GM18520 (cell line): ENCODE measurements around the gene KCTD20.

Experiments used
- ATAC-seq: cut with Tn5 transposase; IDR thresholded peaks from one replicate; pipeline ENCODE4 v1.9.1; 2021; ENCODE audit not compliant: unreplicated experiment

Gene KCTD20

GRCh38 chr6:36525346-36525745, 82.5 kb downstream of the KCTD20 start:
- ATAC-seq, result no peak

DNA sequence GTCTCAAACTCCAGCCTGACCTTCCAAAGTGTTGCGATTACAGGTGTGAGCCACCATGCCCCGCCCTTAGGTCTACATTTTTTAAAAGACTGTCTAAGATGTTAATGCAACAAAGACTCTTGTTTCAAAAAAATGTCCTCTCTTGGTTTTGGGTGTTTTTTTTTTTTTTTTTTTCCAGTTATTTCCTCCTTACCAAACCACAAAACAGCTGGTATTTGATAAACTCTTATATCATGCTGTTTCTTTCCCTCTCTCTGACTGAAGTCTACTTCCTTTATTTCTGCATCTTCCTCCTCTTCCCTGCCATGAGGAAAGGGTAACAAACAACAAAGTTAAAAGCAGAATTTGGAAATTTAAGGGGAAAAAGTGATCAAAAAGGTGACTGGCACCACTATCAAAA, 83.3 kb downstream of the KCTD20 start:
- ATAC-seq, result no peak

GRCh38 chr6:36533321-36533720, 90.5 kb downstream of the KCTD20 start:
- no peak for ATAC-seq

DNA sequence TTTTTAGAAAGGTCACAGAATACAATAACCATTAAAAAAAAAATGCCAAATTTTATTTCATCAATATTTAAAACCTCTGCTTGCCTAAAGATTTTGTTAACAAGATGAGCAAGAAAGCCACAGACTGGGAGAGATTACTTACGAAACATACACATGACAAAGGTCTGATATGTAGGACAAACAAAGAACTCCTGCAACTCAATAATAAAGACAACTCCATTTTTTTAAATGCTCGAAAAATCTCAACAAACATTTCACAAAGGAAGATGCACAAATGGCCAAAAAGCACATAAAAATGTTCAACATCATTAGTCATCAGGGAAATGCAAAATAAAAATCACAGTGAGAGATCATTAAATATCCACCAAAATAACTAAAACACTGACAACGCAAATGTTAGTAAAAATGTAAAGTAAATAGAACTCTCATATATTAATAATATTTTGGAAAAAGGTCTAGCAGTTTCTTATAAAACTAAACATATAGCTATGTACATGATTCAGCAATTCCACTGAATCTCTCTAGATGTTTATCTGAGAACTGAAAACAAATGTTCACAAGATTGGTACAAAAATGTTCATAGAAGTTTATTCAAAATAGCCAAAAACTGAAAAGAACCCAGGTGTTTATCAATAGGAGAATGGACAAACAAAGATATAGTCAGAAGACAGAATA, 94.2 kb downstream of the KCTD20 start:
- no peak for ATAC-seq

DNA sequence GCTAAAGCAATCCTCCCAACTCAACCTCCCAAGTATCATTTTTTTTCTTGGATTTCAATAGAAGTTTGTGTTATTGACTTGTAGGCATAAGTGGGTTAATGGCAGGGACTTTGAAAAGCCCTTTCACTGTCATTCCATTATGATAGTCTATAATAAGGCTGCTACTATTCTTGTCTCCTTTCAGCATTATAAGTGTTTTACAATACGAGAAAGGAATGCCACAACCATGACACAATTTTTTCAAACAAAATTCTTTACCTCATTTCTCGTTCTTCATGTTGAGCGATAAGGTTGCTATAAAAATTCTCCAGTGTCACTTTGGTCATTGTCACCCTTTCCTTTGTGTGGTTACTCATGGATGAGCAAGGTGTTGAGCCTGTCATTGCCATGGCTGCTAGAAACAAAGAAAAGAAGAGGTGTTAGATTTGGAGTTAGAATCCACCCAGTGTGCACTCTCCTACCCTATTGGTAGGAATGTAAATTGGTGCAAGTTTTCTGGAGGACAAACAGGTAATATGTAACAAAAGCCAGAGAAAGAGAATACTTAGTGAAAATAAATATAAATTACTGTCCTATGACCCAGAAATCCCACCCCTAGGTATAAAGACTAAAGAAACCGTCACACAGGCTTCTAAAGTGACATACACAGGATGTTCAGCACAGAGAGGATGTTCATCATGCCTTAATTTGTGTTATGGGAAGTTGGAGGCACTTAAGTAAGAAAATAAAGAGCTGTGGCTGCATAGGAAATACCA, 97.2 kb downstream of the KCTD20 start:
- no peak for ATAC-seq
